ENCODE measurements around the gene RASEF.

RASEF gene

DNA sequence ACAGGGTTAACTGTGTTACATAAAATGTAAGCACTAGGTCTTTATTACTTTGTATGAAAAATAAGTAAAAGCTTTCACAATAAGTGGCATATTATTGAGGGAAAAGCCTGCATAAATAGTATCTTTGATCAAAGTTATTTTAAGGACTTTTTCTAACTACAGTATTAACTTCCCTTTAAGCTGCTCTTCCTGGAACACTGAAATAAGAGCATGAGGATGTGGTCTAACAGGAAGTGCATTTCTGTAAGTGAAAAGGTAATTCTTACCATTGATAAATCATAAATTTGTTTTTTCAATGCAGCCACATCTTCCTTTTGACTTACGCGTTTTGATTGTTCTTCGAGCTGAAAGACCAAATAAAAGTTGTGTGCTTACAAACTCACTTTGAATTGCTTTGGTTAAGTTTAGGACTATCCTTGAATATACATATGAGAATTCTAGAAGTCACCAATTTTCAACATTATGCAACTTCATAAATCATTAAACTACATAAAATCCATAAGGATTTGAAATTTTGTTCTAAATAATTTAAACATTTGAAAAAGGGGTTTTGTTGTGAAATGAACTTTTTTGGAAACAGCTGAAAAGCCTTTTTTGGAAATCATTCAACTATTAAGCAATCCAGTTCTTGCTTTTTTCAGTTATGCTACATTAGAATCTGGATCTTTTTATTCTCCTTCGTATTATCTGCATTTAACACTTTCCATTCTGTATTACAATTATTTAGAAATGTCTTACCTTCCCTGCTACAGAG, 50.6 kb downstream of the RASEF start:
- no peak for DNase-seq

GRCh38 chr9:83011611-83012010, 51.3 kb downstream of the RASEF start:
- no peak for DNase-seq

DNA sequence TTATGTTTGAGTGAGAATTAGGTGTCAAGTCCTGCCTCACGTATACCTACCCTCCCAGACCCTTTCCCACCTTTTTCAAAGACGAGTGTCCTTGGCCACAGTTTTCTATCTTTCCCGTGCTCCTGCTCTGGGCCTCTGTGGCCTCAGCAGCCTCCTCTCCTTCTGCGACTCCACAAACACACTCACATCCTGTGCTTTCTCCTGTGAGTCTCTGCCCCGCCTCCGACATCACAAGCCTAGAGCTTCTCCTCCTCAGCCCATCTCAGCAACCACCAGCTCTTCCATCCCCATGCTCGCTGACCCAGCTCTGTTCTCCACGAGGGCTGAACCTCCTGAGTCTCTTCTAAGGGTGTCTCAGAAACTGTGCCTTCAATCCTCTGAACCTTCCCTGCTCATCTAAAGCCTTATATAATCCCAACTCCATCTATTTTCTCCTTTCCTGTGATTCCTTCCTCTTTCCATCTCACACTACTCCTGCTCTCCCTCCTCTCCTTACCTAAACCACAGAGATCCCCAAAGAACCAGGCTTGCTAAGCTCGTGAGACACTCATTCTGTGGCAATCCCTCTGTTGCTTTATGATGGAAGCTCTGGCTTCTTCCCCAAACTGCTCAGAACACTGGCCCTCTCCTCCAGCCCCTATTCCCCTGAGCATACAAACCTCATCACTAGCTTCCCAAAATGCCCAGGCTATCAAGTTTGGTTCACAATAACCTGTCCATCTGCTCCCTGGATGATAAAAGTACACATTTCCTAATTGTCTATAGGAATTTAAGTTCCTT, 55.2 kb downstream of the RASEF start:
- DNase-seq: no peak

GRCh38 chr9:83006378-83006777, 56.6 kb downstream of the RASEF start:
- DNase-seq: no peak

- no peak for DNase-seq
Measured at GRCh38 chr9:83005963-83006362, 57.0 kb downstream of the RASEF start.

DNA sequence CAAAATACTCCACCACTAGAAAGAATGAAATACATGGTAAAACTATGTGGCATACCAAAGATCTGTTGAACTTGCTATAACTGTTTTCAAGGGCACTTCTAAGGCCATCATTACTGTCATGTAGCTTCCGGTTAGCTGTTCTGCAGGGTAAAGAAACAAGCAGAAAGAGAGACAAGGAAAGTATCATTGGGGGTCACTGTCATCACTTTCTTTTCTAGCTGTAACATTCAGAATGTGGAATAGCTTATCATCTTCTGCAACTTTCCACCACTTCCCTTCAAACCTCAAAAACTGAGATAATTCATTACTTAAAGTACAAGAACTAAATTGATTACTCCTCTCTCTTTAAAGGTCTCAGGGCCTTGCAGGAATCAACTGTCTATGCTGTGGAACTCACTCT, 57.6 kb downstream of the RASEF start:
- no peak for DNase-seq

- DNase-seq: no peak
Measured at GRCh38 chr9:83002329-83002728, 60.6 kb downstream of the RASEF start.

- no peak for DNase-seq
Measured at GRCh38 chr9:83000765-83001164, 62.2 kb downstream of the RASEF start.

DNA sequence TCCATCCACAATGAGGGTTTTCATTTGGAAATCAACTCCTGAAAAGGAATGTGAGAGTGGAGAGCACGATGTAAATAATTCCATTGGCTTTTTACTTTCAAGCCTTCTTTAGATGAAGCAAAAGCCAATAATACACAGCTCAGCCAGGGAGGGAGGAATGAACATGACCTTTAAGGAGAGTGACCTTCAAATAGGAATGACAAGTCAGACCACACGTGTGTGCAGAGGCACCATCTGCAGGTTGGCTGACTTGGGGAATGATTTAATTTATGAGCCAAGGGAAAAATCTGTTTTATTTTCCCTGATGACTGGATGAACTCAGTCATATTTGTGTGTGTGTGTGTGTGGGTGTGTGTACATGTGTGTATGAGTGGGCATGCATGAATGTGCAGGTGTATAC, 64.5 kb downstream of the RASEF start:
- no peak for DNase-seq

DNA sequence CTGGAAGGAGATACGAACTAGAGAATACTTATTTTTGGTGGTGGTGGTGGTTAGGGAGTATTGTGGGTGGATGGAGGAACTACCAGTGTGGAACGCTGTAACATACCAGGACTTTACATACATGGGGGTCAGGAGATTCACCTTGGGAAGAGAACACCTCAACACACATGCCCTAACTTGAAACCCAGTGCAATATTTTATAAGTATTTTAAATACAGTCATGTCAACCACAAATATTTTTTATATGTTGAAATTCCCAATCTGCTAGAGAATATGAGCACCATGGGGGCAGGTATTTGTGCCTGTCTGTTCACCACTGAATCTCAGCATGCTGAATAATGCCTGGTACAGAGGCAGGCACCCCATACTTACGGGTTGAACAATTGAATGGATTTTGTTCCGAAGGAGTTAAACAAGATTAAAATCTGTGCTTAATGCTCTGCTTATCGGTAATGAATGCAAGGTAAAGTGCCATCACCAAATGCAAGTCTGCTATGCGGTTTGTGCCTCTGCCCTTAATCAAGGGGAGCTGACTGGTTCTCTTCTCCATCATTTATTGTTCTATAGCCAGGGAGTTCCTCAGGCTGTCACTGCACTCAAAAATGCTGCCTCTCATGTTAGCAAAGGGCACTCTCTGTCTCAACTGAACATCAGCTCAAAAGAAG, 65.3 kb downstream of the RASEF start:
- DNase-seq: no peak

GRCh38 chr9:82996941-82997340, 66.0 kb downstream of the RASEF start:
- no peak for DNase-seq

- DNase-seq: no peak
Measured at GRCh38 chr9:82993856-82994605, 68.9 kb downstream of the RASEF start.

- no peak for DNase-seq
Measured at GRCh38 chr9:82991671-82992070, 71.3 kb downstream of the RASEF start.

GRCh38 chr9:82989929-82990328, 73.0 kb downstream of the RASEF start:
- DNase-seq: no peak

DNA sequence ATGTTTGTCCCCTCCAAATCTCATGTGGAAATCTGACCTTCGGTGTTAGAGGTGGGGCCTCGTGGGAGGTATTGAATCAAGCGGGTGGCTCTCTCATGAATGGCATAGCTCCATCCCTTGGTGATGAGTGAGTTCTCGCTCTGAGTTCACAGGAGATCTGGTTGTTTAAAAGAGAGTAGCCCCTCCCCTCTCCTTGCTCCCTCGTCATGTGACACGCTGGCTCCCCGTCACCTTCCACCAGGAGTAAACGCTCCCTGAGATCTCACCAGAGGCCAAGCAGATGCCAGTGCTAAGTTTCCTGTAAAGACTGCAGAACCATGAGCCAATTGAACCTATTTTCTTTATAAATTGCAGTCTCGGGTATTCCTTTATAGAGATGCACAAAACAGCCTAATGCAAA, 74.5 kb downstream of the RASEF start:
- DNase-seq: no peak

GRCh38 chr9:82987370-82988189, 75.4 kb downstream of the RASEF start:
- no peak for DNase-seq

GRCh38 chr9:82981552-82981951, 81.4 kb downstream of the RASEF start:
- DNase-seq: no peak

DNA sequence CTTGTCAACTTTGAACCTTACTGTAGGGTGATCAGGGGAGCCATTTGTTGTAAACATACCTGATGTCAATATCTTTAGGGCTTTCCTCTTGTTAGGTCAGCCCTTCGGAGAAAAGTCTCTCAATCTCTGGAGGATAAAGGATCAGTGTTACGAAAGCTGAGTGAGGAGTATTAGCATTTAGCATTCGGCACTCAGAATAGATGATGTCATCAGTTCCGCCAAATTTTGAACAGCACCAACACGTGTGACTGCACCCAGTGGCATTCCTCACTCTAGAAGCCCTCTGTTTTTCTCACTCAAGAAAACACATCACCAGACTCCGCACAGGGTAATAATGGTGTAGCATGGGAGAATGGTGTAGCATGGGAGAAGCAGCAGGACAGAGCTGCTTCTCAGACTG, 87.8 kb downstream of the RASEF start:
- no peak for DNase-seq

DNA sequence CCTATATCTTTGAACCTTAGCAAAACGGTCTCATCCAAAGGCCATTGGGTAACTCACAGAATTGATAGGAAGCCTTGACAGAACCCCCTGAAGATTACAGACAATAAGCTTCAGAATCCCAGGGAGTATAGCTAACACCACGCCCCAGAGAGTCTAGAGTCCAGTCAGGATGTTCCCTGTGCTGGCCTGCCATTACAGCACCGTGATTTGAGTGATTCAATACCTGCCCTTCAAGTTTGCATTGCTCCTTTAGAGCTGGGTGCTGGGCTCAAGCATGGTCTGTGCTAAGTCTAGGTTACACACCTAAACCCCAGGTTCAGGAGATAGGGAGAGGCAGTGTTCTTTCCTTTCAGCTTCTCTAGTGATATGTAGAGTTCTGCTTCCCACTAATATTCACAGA, 90.5 kb downstream of the RASEF start:
- DNase-seq: no peak

DNA sequence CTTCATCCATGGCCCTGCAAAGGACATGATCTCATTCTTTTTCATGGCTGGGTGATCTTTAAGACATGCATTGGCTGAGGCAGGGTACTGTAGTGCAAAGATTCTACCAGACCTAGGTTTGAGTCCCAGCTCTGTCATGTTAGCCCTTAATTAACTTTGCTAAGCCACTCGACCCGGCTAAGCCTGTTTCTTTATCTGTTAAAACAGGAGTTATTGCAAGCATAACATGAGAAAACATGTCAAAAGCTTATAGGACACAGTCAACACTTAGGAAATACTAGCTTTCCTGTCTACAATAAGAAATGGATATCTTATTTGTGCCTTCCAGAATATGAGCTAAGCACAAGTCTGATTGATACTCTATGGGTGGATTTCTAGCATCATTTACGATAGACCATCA, 92.6 kb downstream of the RASEF start:
- DNase-seq: no peak

DNA sequence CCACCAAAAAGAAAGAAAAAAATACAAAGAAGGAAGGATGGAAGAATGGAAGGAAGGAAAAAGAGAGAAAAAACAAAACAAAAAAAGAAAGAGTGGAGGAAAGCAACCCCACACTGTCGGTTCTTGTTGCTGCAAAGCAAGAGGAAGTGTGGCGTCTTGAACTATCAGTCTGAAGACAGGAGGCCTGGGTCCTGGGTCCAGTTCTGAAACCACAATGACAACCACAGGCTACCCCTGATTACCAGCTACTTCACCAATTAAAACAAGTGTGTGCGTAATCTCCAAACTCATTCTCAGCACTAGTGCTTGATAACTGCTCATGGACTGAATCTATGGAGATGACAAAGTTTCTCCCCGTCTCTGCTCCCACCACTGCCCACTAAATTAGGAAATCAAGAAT, 93.7 kb downstream of the RASEF start:
- no peak for DNase-seq

- DNase-seq: no peak
Measured at GRCh38 chr9:82968816-82969215, 94.1 kb downstream of the RASEF start.

All from activated effector memory CD4-positive, alpha-beta T cell treated with Interleukin-2 at 50 U/mL for 16 hours (primary cell).